T-cell (primary cell): Measurements from ENCODE around the gene EXTL1. TPM values are rescaled to one million over a fixed set of nuclear protein-coding genes. Genes with fewer than 3 reads are reported as not detected.
A peak's percentile ranks its signal among the peaks of the same experiment; 100 is the strongest.

Experiments used
- ATAC-seq, 4 experiments: fragments of 200-7000 bp in 3 of 4; fragments of 150-1000 bp in 1 of 4; cut with Tn5 transposase; replicated peaks in 1 of 4; 1 replicate in 3 of 4; 2 replicates in 1 of 4; pipeline ENCODE4 v1.10.0; 2021; ENCODE audit warnings: moderate library complexity in 3 of 4, mild to moderate bottlenecking in 2 of 4, moderate number of reproducible peaks in 1 of 4
- CTCF ChIA-PET, 2 donors: fragments of 300-600 bp; sonication (Branson Sonifier 250); formaldehyde crosslinking; loops; one replicate each; lab custom pipeline; 2022; ENCODE audit warnings: antibody characterized with exemption in 2 of 2; lab: Charles Lee
- POLR2A ChIA-PET, 2 donors: fragments of 300-600 bp; sonication (Branson Sonifier 250); formaldehyde crosslinking; loops; one replicate each; lab custom pipeline; 2022; ENCODE audit warnings: antibody characterized with exemption in 2 of 2; lab: Charles Lee
- DNase-seq, 35 experiments: peaks; one replicate each; pipeline versions ENCODE4 v3.0.0 to v3.0.0-alpha.2; 2013 to 2023
- H3K27ac ChIP-seq: one replicate; pipeline ENCODE4 v1.5.1; 2013; ENCODE audit warnings: low read length
- H3K27me3 ChIP-seq, 2 experiments: replicated peaks in 1 of 2; 1 replicate in 1 of 2; 2 replicates in 1 of 2; pipeline versions ENCODE4 v1.6.1 to v1.7.0; 2013; ENCODE audit warnings: low read length in 1 of 2, mixed read lengths in 1 of 2; ENCODE audit not compliant: control insufficient read depth in 2 of 2, insufficient read depth in 2 of 2; ENCODE audit errors: extremely low read depth in 1 of 2
- H3K36me3 ChIP-seq, 2 donors: 1 replicate in 1 of 2; 2 replicates in 1 of 2; pipeline versions ENCODE4 v1.6.1 to v1.7.0; 2013; ENCODE audit warnings: low read length in 1 of 2; ENCODE audit not compliant: control insufficient read depth in 2 of 2, insufficient read depth in 1 of 2; ENCODE audit errors: extremely low read depth in 1 of 2
- H3K4me1 ChIP-seq, 2 experiments: 1 replicate in 1 of 2; 2 replicates in 1 of 2; pipeline versions ENCODE4 v1.6.1 to v1.7.0; 2013; ENCODE audit warnings: low read length in 2 of 2, mixed read lengths in 1 of 2; ENCODE audit not compliant: insufficient read depth in 2 of 2, control insufficient read depth in 1 of 2; ENCODE audit errors: extremely low read depth in 1 of 2
- H3K4me3 ChIP-seq, 2 donors: 1 replicate in 1 of 2; 2 replicates in 1 of 2; pipeline versions ENCODE4 v1.5.1 to v1.7.0; 2013; ENCODE audit warnings: mild to moderate bottlenecking in 2 of 2, low read length in 1 of 2, moderate library complexity in 1 of 2; ENCODE audit not compliant: control insufficient read depth in 1 of 2; ENCODE audit errors: extremely low read depth in 1 of 2
- H3K9me3 ChIP-seq: 2 replicates; pipeline ENCODE4 v1.7.0; 2013
- H3K27ac Mint-ChIP-seq, 2 donors: one replicate each; pipeline ENCODE4 v1.8.0; 2020 to 2021; ENCODE audit warnings: mild to moderate bottlenecking in 2 of 2, mixed read lengths in 2 of 2
- H3K27me3 Mint-ChIP-seq, 2 donors: one replicate each; pipeline ENCODE4 v1.8.0; 2021 to 2022; ENCODE audit warnings: mixed read lengths in 2 of 2
- H3K36me3 Mint-ChIP-seq: one replicate; pipeline ENCODE4 v1.8.0; 2021; ENCODE audit warnings: mixed read lengths
- H3K4me1 Mint-ChIP-seq, 3 donors: one replicate each; pipeline ENCODE4 v1.8.0; 2020 to 2022; ENCODE audit warnings: mixed read lengths in 3 of 3, mild to moderate bottlenecking in 1 of 3
- H3K4me3 Mint-ChIP-seq, 3 donors: one replicate each; pipeline ENCODE4 v1.8.0; 2020 to 2022; ENCODE audit warnings: mild to moderate bottlenecking in 3 of 3, mixed read lengths in 3 of 3, moderate library complexity in 3 of 3
- H3K9me3 Mint-ChIP-seq, 3 donors: one replicate each; pipeline ENCODE4 v1.8.0; 2020 to 2022; ENCODE audit warnings: mixed read lengths in 3 of 3
- WGBS: methylation state at CpG from one replicate; pipeline ENCODE4 v1.1.5; 2013; ENCODE audit warnings: missing lambda C conversion rate; ENCODE audit not compliant: insufficient coverage; 5-methylcytosine and 5-hydroxymethylcytosine counted together
- total RNA-seq, 35 experiments: library from RNA in 6 of 35; stranded (reverse) in 6 of 35; fragments of 120-200 nt in 1 of 35; gene quantifications; one replicate each; pipeline versions ENCODE4 v1.2.1 to v1.2.4 and lab custom pipeline; 2013 to 2026

Gene EXTL1
- total RNA-seq, 5 donors from 2014 or later (not counting 1 experiment from before 2014, with no cell fraction given), result 0.08 to 0.19 (median 0.12) TPM; not detected in 1

- no peaks in the 10 kb centered on the region for H3K9me3 ChIP-seq
- H3K36me3 ChIP-seq, result no peaks in the 10 kb centered on the region
- no peak overlapping the region for H3K27ac Mint-ChIP-seq
- no peak overlapping the region for H3K4me3 ChIP-seq
- no peak overlapping the region for H3K4me3 Mint-ChIP-seq
- no peaks in the 10 kb centered on the region for H3K9me3 Mint-ChIP-seq
- peaks cover 4 to 9% (median 6%) of the 10 kb centered on the region in 3 donors for H3K4me1 Mint-ChIP-seq
- ChIA-PET CTCF (interaction anchor here in 1 of 2 donors (0.6 kb wide), 1 partner anchor 201 kb away, joined by 3 read pairs; no protein-coding TSS in a partner anchor), POLR2A (interaction anchor here in 1 of 2 donors (0.6 kb wide), 1 partner anchor 99 kb away, joined by 3 read pairs; no protein-coding TSS in a partner anchor)
- no peaks in the 10 kb centered on the region for H3K36me3 Mint-ChIP-seq
- DNase-seq (no peak), ATAC-seq (no peak)
- no peak overlapping the region for H3K27ac ChIP-seq
- H3K27me3 Mint-ChIP-seq, result peaks cover 26 to 52% of the 10 kb centered on the region in 2 donors
- peaks cover 0 to 9% of the 10 kb centered on the region in 2 experiments for H3K4me1 ChIP-seq
- peaks cover 8 to 81% of the 10 kb centered on the region in 2 experiments for H3K27me3 ChIP-seq
- no CpG with 5 or more reads among the region's 2 CpGs for WGBS
Measured at GRCh38 chr1:26043765-26044164, 22.2 kb downstream of the EXTL1 start.

- CTCF ChIA-PET, result no interaction called here
Measured at GRCh38 chr1:26044414-26044813, 22.8 kb downstream of the EXTL1 start.

GRCh38 chr1:26044971-26045721, 23.6 kb downstream of the EXTL1 start:
- H3K27ac Mint-ChIP-seq, result peak overlapping the region in 1 of 2 donors; percentile 36
- no peaks in the 10 kb centered on the region for H3K9me3 Mint-ChIP-seq
- Histone ChIP-seq H3K27ac (no peak overlapping the region), H3K4me1 (peaks cover 0 to 9% of the 10 kb centered on the region in 2 experiments), H3K4me3 (no peak overlapping the region), H3K36me3 (no peaks in the 10 kb centered on the region), H3K27me3 (peaks cover 8 to 75% of the 10 kb centered on the region in 2 experiments), H3K9me3 (no peaks in the 10 kb centered on the region)
- POLR2A ChIA-PET, result interaction anchor here in 1 of 2 donors (0.6 kb wide), 1 partner anchor 11 kb away, joined by 3 read pairs; no protein-coding TSS in a partner anchor
- H3K27me3 Mint-ChIP-seq, result peaks cover 33 to 64% of the 10 kb centered on the region in 2 donors
- H3K4me1 Mint-ChIP-seq, result peaks cover 4 to 9% (median 6%) of the 10 kb centered on the region in 3 donors
- WGBS, result 35% methylated on average over 29 of the region's 29 CpGs
- ATAC-seq, result no peak
- no peaks in the 10 kb centered on the region for H3K36me3 Mint-ChIP-seq
- H3K4me3 Mint-ChIP-seq, result peak overlapping the region in 1 of 3 donors; percentile 61
- CTCF ChIA-PET, result no interaction called here
- no peak for DNase-seq

More at GRCh38 chr1:26044414-26044813, 22.8 kb downstream of the EXTL1 start:
- Mint-ChIP-seq H3K4me3 (peak overlapping the region in 1 of 3 donors; percentile 61), H3K27me3 (peaks cover 29 to 59% of the 10 kb centered on the region in 2 donors), H3K36me3 (no peaks in the 10 kb centered on the region), H3K27ac (no peak overlapping the region), H3K9me3 (no peaks in the 10 kb centered on the region), H3K4me1 (peaks cover 4 to 9% (median 6%) of the 10 kb centered on the region in 3 donors)
- WGBS, result 80% methylated on average over 1 of the region's 3 CpGs
- H3K4me1 ChIP-seq, result peaks cover 0 to 9% of the 10 kb centered on the region in 2 experiments
- no peaks in the 10 kb centered on the region for H3K36me3 ChIP-seq
- H3K4me3 ChIP-seq, result no peak overlapping the region
- DNase-seq (no peak), ATAC-seq (no peak)
- H3K27me3 ChIP-seq, result peaks cover 8 to 76% of the 10 kb centered on the region in 2 experiments
- no peaks in the 10 kb centered on the region for H3K9me3 ChIP-seq
- POLR2A ChIA-PET, result no interaction called here
- no peak overlapping the region for H3K27ac ChIP-seq

- Mint-ChIP-seq H3K4me1 (peaks cover 4 to 9% (median 6%) of the 10 kb centered on the region in 3 donors), H3K9me3 (no peaks in the 10 kb centered on the region), H3K4me3 (peak within 1 kb of the TSS in 2 of 3 donors; percentile 17 to 61), H3K27me3 (peaks cover 36 to 70% of the 10 kb centered on the region in 2 donors), H3K27ac (peak within 1 kb of the TSS in 1 of 2 donors; percentile 36), H3K36me3 (no peaks in the 10 kb centered on the region)
- ChIA-PET CTCF (no interaction called here), POLR2A (interaction anchor here (0.5 to 0.6 kb wide), 2 partner anchors 10 to 218 kb away, joined by 3 read pairs; no protein-coding TSS in a partner anchor)
- H3K4me1 ChIP-seq, result peaks cover 0 to 9% of the 10 kb centered on the region in 2 experiments
- no peak for DNase-seq
- ATAC-seq, result no peak
- H3K4me3 ChIP-seq, result peak within 1 kb of the TSS in 1 of 2 donors; percentile 6
- no peaks in the 10 kb centered on the region for H3K9me3 ChIP-seq
- no peak within 1 kb of the TSS for H3K27ac ChIP-seq
- WGBS, result 3% methylated on average over 61 of the region's 62 CpGs
- peaks cover 8 to 74% of the 10 kb centered on the region in 2 experiments for H3K27me3 ChIP-seq
- no peaks in the 10 kb centered on the region for H3K36me3 ChIP-seq
Measured at GRCh38 chr1:26045722-26046245, 24.2 kb downstream of the EXTL1 start, which contains the start of gene SLC30A2. Gene SLC30A2, minus strand, starts transcription at chr1:26046118. Its CDS starts 222 bp downstream, at chr1:26045896.

- Histone ChIP-seq H3K27me3 (peaks cover 8 to 74% of the 10 kb centered on the region in 2 experiments), H3K4me3 (no peak overlapping the region), H3K36me3 (no peaks in the 10 kb centered on the region), H3K4me1 (peaks cover 0 to 9% of the 10 kb centered on the region in 2 experiments), H3K9me3 (no peaks in the 10 kb centered on the region), H3K27ac (no peak overlapping the region)
- Mint-ChIP-seq H3K9me3 (no peaks in the 10 kb centered on the region), H3K4me3 (peak overlapping the region in 2 of 3 donors; percentile 17 to 49), H3K36me3 (no peaks in the 10 kb centered on the region), H3K27ac (no peak overlapping the region), H3K27me3 (peaks cover 36 to 77% of the 10 kb centered on the region in 2 donors), H3K4me1 (peaks cover 7 to 10% (median 9%) of the 10 kb centered on the region in 3 donors)
- ChIA-PET POLR2A (interaction anchor here in 1 of 2 donors (0.5 kb wide), 1 partner anchor 217 kb away, joined by 3 read pairs; no protein-coding TSS in a partner anchor), CTCF (no interaction called here)
- 9% methylated on average over 52 of the region's 57 CpGs for WGBS
- DNase-seq (no peak), ATAC-seq (no peak)
Measured at GRCh38 chr1:26046246-26047095, 24.9 kb downstream of the EXTL1 start.
